HG03565 (cell line): Measurements from ENCODE around the gene C1orf159.
"Not testable (repeated sequence)": the region's sequence is repeated elsewhere in the genome, so short reads cannot be mapped to it uniquely, and the experiment has no call there.

ENCODE experiments used
- ATAC-seq: cut with Tn5 transposase; IDR thresholded peaks from one replicate; pipeline ENCODE4 v1.9.1; 2021; ENCODE audit warnings: mild to moderate bottlenecking, moderate library complexity; ENCODE audit not compliant: unreplicated experiment

The C1orf159 gene

GRCh38 chr1:1150100-1150499 is 34.2 kb upstream of the C1orf159 start:
- ATAC-seq, result no peak

- no peak for ATAC-seq
These were observed 33.5 kb upstream of the C1orf159 start for GRCh38 chr1:1149416-1149815.

GRCh38 chr1:1148569-1148968 is 32.7 kb upstream of the C1orf159 start:
- ATAC-seq, result no peak

DNA sequence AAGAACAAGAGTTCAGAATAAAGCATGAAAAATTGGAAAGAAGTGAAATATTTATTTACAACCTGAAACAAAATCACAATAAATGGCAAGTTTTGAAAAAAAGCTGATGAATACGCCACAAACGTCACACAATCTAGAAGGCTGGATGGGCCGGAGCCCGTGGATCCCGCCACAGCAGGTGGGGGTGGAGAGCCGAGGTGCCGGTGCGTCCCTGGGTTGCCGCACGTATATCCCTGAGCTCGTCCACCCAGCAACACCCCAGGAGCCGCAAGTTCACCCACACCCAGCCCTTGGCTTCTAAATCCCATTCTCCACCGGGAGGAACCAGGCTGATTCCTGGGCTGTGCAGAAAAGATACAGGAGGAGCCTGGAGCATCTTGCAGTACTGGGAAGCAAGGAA is 32.2 kb upstream of the C1orf159 start:
- ATAC-seq, result no peak

- ATAC-seq, result no peak
These were observed 30.7 kb upstream of the C1orf159 start for GRCh38 chr1:1146596-1146995.

DNA sequence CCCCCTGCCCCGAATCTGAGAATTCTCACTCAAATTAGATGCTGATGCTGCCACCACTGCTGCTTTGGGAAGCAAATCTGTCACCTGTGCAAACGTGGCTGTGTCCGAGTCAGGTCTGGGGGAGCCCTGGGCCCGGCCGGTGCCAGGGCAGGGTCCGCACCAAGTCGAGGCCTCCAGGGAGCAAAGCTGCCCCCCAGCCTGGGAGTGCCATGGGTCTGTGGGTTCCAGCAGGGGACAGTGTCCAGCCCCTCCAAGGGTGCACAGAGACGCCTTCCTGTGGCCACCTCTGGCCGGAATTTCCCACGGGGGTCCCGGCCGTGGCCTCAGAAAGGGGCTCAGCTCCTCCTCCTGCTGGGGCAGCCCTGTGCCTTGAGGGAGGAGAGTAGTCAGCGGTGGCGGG is 30.1 kb upstream of the C1orf159 start:
- no peak for ATAC-seq

DNA sequence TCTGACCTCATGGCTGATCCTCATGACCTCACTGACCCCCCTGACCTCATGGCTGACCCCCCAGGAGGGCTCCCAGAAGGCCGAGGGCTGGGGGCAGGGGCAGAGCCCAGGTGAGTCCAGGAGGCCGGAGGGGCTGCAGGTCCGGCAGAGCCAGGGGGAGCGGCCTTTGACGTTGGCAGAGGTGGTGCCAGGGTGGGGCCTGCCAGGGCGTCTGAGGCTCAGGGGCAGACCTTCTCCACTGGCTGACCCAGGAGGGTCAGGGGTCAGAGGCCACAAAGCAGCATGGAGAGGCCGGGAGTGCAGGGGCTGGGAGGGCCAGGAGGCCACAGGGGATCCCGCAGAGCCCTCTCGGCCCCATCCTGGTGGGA is 29.6 kb upstream of the C1orf159 start:
- no peak for ATAC-seq

- ATAC-seq, result no peak
These were observed 29.1 kb upstream of the C1orf159 start for GRCh38 chr1:1144843-1145546.

DNA sequence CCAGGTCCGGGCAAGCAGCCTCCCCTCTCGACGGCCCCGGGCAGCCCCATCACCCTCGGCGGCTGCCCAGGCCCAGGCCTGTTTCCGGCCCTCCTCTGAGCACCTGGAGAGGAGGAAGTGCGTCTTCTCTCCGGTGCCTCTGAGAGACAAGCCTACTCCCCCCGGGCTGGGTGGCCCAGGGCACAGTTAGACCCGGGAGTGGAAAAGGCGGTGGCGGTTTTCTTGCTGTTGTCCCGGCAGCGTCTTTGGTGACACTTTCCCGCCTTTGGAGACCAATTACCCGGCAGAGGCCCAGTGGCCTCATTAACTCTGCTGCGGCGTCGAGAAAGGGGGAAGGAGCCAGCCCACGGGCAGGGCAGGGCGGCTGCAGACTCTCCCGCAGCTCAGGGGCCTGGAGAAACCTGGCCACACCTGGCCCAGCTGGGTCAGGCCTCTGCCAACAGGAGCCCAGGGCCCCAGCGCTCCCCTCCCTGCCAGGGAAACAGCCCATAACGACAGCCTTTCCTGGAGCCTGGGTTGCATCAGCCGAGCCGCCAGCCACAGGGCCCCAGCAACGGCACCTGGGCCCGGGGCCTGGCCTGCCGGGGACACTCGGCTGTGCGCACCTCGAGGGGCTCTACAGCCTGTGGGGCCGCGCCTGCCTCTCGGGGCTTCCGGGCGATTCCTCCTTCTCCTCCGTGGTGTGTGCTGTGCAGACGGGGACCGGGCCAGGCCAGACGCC is 28.4 kb upstream of the C1orf159 start:
- ATAC-seq, result no peak

DNA sequence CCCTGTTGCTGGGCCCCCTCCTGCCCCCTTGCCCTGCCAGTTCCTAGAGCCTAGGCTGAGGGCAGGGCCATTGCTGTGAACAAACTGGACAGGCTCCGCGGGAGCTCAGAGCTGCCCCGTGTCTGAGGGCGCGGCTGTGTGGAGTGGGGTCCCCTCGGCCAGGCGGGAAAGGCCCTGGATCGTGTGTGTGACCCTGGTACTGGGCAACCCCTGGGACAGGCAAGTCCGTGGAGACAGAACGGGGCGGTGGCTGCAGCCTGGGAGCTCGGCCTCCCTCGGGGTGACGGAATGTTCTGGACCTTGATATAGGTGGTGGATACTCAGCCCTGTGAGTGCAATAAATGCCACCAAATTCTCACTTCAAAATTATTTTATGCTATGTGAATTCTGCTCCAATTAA is 27.7 kb upstream of the C1orf159 start:
- ATAC-seq, result no peak

- ATAC-seq, result no peak
These were observed 27.0 kb upstream of the C1orf159 start for GRCh38 chr1:1142844-1143243.

GRCh38 chr1:1142352-1142751 is 26.5 kb upstream of the C1orf159 start:
- ATAC-seq, result not testable (repeated sequence)

DNA sequence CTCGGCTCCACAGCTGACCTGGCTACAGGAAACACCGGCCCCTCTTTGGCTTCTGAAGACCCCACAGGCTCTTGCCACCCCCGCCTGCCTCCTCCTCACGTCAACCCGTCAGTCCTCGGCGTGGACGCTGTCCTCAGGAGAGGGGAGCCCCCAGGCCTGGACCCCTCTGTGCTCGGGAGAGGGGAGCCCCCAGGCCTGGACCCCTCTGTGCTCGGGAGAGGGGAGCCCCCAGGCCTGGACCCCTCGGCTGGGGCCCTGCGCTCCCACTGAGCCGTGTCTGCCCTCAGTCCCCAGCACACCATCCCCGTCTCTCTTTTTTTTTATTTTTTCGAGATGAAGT is 26.0 kb upstream of the C1orf159 start:
- no peak for ATAC-seq

DNA sequence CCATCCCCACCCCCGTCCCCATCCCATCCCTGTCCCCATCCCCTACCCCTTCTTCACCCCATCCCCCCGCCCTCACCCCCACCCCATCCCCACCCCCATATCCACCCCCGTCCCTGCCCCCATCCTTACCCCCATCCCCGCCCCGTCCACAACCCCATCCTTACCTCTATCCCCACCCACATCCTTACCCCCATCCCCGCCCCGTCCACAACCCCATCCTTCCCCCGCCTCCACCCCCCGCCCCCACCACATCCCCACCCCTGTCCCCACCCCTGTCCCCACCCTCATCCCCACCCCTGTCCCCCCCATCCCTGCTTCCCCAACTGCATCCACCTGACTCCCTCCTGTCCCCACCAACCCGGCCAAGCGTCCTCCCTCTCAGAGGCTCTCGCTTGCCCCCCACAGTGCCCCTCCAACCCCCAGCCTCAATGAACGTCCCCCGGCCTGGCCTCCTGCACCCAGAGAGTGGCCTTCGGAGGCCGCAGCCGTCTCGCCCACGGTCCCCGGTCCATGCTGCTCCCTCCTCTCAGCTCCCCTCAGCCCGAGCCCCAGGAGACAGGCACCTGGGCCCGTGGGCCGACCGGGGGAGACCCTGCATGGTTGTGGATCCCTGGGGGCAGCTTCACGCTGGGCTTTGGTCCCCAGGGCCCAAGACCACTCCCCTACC is 25.5 kb upstream of the C1orf159 start:
- ATAC-seq, result no peak

DNA sequence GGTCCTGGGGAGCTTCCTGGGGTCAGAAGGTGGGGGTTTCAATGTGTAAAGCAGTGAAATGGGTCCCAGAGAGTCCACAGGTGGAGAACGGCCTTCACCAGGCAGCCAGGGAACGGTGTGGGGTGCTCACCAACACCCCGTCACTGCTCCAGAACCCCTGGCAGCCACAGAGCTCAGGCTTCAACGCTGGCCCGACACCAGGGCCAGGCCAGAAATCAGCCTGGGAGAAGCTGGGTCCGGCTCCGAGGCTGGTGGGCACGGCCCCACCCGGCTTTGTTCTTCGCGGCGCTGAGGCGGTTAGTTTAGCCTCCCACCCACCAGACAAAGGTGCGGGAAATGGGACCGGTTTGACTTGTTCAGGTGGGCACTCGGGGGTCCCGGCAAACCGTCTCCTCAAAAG is 24.8 kb upstream of the C1orf159 start:
- ATAC-seq, result no peak

DNA sequence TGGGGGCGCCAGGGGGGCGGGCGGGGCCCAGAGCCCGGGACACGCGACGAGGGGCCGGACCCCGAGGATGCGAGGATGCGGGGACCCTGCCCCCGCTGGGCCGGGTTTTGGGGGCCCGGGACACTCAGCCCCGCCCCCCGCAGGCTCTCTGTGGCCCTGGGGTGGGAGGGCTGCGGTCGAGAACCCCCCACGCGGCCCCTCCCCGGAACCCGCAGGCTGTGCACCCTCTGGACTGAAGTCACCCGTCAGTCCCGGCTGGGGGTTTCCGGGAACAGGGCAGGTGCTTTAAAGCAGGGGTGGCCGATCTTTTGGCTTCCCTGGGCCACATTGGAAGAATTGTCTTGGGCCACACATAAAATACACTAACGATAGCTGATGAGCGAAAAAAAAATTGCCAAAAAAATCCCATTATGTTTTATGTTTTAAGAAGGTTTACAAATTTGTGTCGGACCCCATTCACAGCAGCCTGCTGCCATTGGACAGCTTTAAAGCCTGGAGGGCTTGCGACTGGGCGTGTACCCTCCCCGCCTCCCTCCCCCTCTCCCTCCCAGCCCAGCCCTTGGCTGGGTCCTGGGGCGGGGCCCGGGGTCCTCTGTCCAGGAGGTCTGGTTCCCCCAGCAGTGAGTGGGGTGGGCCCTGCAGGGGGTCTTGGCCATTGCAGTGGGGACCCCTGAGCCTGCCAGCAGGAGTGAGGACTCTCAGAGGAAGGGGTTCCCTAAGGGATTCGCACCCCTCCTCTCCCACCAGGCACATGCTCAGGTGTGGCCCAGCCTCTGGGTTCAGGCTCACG is 21.6 kb upstream of the C1orf159 start:
- no peak for ATAC-seq

DNA sequence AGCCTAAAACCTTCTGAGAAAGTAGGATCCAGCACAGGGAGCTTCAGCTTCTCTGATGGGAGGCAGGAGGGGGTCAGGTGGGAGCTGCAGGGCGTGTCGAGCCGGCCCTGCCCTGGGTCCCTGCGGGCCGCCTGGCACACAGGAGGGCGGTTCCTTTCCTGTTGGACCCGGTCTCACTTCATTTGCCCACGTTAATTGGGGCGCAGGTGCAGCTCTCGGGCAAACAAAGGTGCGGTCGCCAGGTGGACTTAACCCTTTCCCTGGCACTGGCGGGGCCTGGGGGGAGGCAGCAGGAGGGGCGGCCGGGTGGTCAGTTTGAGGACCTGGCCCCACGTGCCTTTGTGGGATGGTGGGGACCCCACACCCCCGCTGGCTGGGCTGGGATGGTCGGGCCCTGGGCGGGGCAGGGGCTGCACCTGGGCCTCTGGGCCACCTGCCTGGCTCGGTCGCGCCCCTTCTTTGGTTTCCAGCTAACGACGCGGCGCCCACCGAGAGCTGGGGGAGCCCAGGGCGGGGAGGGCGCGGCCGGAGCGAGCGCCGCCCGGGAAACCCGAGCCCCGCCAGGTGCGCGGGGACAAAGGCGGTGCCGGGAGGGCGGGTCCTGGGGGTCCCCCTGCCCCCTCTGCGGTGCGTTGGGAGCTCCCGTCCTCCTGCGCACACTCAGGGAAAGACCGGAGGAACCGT is 20.8 kb upstream of the C1orf159 start:
- no peak for ATAC-seq

DNA sequence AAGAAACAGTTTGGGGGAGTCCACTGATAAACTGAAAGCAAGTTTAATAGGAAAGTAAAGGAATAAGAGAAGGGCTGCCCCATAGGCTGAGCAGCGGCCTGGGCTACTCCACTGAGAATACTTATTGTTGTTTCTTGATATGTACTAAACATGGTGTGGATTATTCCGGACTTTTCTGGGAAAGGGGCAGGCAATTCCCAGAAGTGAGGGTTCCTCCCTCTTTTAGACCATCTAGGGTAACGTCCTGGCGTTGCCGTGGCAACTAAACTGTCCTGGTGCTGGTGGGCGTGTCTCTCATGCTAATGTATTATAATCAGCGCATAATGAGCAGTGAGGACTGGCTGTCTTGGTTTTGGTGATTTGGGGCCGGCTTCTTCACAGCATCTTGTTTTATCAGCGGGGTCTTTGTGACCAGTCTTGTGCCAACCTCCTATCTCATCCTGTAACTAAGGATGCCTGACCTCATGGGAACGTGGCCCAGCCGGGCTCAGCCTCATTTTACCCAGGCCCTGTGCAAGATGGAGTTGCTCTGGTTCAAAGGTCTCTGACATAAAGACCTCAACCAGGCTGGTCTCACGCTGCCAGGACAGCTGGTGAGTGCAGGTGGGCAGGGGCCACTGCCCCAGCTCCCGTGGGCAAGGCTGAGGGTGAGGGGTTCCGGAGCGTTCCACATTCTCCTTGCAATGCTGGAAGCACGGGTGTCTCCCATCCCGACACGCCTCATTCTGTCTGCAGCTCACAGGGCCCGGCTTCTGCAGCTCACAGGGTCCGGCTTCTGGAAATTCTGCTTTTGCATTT is 19.6 kb upstream of the C1orf159 start:
- no peak for ATAC-seq

GRCh38 chr1:1134300-1134970 is 18.5 kb upstream of the C1orf159 start:
- no peak for ATAC-seq
